ENCODE measurements around the gene BRD4.

DNA sequence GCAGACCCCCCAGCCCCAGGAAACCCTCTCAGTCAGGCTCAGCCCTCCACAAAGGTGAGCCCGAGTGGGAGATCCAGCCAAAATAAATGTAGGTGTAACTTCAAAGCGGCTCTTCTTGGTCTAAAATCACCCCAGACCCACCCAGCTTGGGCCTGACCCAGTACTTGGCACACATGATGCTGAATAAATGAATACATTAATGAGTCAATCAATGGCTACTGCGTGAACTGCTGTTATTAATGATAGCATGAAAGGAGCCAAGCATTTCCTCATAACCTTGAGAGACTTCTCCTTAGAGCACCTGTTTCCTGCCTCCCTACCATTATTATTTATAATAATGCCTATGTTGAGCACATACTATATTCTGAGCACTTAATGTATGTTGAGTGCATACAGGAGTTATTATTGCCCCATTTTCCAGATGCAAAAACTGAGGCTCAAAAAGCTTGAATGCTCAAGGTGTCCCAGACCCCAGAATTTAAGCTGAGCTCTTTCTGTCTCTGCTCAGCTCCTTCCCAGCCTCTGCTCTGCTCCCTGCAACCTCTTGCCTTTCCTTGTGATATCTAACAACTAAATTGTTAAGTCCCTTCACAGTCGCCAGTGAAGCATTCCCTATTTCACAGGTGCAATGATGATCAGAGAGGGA is 135.9 kb downstream of the BRD4 start:
- TF ChIP-seq, protein P1, sequence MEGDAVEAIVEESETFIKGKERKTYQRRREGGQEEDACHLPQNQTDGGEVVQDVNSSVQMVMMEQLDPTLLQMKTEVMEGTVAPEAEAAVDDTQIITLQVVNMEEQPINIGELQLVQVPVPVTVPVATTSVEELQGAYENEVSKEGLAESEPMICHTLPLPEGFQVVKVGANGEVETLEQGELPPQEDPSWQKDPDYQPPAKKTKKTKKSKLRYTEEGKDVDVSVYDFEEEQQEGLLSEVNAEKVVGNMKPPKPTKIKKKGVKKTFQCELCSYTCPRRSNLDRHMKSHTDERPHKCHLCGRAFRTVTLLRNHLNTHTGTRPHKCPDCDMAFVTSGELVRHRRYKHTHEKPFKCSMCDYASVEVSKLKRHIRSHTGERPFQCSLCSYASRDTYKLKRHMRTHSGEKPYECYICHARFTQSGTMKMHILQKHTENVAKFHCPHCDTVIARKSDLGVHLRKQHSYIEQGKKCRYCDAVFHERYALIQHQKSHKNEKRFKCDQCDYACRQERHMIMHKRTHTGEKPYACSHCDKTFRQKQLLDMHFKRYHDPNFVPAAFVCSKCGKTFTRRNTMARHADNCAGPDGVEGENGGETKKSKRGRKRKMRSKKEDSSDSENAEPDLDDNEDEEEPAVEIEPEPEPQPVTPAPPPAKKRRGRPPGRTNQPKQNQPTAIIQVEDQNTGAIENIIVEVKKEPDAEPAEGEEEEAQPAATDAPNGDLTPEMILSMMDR (IDR thresholded peaks at IDR 0.05), result no peak
- TF ChIP-seq EP300 (IDR thresholded peaks at IDR 0.05) (no peak), POLR2AphosphoS5 (IDR thresholded peaks at IDR 0.05) (no peak)

Measured in esophagus muscularis mucosa (tissue), 4 donors.